Osteocyte (in vitro differentiated cells): ENCODE results near the gene TARS1. TPM values are rescaled to one million over a fixed set of nuclear protein-coding genes. Genes with fewer than 3 reads are reported as not detected.

Source experiments
- DNase-seq: peaks from one replicate; pipeline ENCODE4 v3.0.0; 2021; ENCODE audit warnings: mixed read lengths; ENCODE audit not compliant: unreplicated experiment; ENCODE audit errors: extremely low spot score
- H3K27ac Mint-ChIP-seq: one replicate; pipeline ENCODE4 v1.8.0; 2021; ENCODE audit warnings: mild to moderate bottlenecking, mixed read lengths; ENCODE audit not compliant: unreplicated experiment
- H3K27me3 Mint-ChIP-seq: one replicate; pipeline ENCODE4 v1.8.0; 2021; ENCODE audit warnings: mixed read lengths; ENCODE audit not compliant: unreplicated experiment
- H3K36me3 Mint-ChIP-seq: one replicate; pipeline ENCODE4 v1.8.0; 2021; ENCODE audit warnings: mixed read lengths; ENCODE audit not compliant: unreplicated experiment
- H3K4me1 Mint-ChIP-seq: one replicate; pipeline ENCODE4 v1.8.0; 2021; ENCODE audit warnings: mixed read lengths; ENCODE audit not compliant: unreplicated experiment
- H3K4me3 Mint-ChIP-seq: one replicate; pipeline ENCODE4 v1.8.0; 2021; ENCODE audit warnings: mild to moderate bottlenecking, moderate library complexity, mixed read lengths; ENCODE audit not compliant: unreplicated experiment
- H3K9me3 Mint-ChIP-seq: one replicate; pipeline ENCODE4 v1.8.0; 2021; ENCODE audit warnings: mixed read lengths; ENCODE audit not compliant: unreplicated experiment
- total RNA-seq: library from RNA; stranded (reverse); gene quantifications from 2 replicates; pipeline ENCODE4 v1.2.1, GENCODE V29; 2021
- TF ChIP-seq, protein P1 (sequence below): fragments of 200-600 bp; sonication (generic); IDR thresholded peaks from 2 replicates; pipeline ENCODE4 v1.5.0; 2021; ENCODE audit warnings: antibody characterized with exemption, mild to moderate bottlenecking, moderate library complexity

The TARS1 gene
- total RNA-seq, 1 donor from 2014 or later = 237 TPM

DNA sequence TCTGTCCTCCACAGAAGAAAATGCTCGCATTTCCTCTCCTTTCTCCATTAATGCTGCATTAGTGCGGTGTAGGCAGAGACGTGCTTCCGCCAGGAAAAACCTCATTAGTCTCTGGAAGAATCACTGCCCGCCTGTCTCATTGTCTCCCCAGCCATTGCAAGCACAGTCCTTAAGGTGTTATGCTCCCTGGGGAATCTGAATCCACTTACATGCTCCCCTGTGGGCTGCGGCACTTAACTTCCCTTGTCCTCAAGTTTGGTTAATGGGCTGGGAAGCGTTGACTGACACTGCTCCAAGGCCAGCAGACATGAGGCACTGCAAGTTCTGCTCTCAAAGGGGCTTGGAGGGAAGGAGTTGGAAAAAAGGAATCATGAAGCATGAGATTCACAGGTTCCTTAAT lies 41.6 kb downstream of the TARS1 start:
- no peak for DNase-seq
- Mint-ChIP-seq H3K36me3 (peaks cover 12% of the 10 kb centered on the region), H3K27me3 (no peaks in the 10 kb centered on the region), H3K27ac (no peak overlapping the region), H3K9me3 (no peaks in the 10 kb centered on the region), H3K4me3 (no peak overlapping the region), H3K4me1 (no peaks in the 10 kb centered on the region)
- TF ChIP-seq, protein P1, sequence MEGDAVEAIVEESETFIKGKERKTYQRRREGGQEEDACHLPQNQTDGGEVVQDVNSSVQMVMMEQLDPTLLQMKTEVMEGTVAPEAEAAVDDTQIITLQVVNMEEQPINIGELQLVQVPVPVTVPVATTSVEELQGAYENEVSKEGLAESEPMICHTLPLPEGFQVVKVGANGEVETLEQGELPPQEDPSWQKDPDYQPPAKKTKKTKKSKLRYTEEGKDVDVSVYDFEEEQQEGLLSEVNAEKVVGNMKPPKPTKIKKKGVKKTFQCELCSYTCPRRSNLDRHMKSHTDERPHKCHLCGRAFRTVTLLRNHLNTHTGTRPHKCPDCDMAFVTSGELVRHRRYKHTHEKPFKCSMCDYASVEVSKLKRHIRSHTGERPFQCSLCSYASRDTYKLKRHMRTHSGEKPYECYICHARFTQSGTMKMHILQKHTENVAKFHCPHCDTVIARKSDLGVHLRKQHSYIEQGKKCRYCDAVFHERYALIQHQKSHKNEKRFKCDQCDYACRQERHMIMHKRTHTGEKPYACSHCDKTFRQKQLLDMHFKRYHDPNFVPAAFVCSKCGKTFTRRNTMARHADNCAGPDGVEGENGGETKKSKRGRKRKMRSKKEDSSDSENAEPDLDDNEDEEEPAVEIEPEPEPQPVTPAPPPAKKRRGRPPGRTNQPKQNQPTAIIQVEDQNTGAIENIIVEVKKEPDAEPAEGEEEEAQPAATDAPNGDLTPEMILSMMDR = no peak

DNA sequence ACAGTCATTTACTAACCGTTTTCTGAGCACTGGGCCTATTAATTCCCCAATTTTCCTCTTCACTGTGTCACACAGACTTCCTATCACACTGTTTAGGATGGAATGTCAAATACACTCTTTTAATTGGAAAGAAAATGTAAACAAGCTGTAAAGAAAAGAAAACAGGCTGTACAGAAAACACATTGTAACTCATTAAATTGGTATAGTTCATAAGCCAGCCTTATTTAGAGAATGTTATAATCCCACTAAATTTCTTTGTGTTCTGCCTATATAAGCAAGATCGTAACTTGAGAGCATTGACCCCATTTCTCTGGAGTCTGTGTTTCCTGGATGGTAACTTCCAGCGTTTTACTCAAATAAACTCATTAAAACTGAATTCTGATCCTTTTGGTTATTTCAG lies 46.5 kb downstream of the TARS1 start:
- Mint-ChIP-seq H3K4me1 (no peaks in the 10 kb centered on the region), H3K27ac (no peak overlapping the region), H3K36me3 (peaks cover 3% of the 10 kb centered on the region), H3K27me3 (no peaks in the 10 kb centered on the region), H3K4me3 (no peak overlapping the region), H3K9me3 (no peaks in the 10 kb centered on the region)
- TF ChIP-seq, protein P1 = no peak
- no peak for DNase-seq

DNA sequence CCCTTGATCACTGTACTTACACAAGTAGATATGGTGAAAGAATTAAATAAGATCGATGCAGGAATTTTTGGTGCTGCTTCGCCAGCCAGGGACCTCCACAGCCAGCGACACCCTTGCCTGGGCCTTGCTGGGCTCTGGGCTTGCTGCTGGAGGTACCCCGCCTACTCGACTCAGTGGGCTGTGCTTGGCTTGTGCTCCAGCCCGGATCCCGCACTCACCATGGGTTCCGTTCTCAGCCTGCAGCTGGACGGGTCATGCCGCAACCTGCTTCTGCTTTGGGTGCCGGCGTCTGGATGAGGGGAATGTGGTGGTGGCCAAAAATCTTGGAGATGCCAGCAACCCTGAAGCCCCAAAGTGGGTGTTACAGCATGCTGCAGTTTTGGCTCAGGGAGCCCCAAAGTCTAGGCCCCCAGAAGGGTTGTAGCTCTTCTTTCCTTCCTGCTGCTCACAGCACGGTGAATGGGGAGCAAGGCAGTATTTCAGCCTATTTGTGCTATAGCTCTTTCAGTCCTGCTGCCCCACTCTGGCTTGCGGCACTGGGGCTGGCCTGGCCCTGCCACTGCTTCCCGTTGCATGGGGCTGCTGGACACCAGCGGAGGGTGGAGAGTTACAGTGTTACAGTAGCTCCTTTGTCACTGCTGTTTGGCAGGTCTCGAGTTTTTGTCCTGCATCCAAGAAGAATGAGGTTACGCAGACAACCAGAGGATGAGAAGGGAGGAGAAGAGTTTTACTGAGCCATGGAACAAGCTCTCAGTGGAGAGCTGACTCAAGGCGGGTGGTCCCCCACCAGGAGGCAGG lies 48.0 kb downstream of the TARS1 start:
- no peak for DNase-seq
- Mint-ChIP-seq H3K36me3 (no peaks in the 10 kb centered on the region), H3K27me3 (no peaks in the 10 kb centered on the region), H3K27ac (no peak overlapping the region), H3K4me1 (no peaks in the 10 kb centered on the region), H3K9me3 (no peaks in the 10 kb centered on the region), H3K4me3 (no peak overlapping the region)
- TF ChIP-seq, protein P1 = no peak

DNA sequence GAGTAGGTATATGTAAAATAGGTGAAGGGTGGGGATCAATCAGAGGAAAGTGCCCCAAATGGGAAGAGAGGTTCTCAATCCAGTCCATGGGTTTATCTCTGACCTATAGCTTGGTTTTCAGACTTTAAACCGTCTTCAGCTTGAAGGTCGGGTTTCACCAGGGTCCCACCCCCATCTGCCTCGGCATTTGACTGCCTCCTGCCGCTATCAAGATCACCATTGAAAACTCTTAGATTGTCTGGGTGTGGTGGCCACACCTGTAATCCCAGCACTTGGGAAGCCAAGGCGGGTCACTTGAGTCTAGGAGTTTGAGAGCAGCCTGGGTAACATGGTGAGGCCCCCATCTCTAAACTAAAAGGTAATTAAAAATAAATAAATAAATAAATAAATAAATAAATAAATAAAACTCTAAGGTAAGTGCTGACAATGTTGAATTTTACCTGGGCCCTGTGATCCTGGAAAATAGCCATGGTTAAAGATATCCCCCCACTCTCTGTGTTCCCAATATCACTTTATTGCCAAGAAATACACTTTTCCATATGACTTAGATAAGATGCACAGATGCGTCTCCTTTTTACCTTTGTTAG lies 48.8 kb downstream of the TARS1 start:
- TF ChIP-seq, protein P1 = no peak
- Mint-ChIP-seq H3K27ac (no peak overlapping the region), H3K36me3 (no peaks in the 10 kb centered on the region), H3K4me1 (no peaks in the 10 kb centered on the region), H3K9me3 (no peaks in the 10 kb centered on the region), H3K27me3 (no peaks in the 10 kb centered on the region), H3K4me3 (no peak overlapping the region)
- no peak for DNase-seq

DNA sequence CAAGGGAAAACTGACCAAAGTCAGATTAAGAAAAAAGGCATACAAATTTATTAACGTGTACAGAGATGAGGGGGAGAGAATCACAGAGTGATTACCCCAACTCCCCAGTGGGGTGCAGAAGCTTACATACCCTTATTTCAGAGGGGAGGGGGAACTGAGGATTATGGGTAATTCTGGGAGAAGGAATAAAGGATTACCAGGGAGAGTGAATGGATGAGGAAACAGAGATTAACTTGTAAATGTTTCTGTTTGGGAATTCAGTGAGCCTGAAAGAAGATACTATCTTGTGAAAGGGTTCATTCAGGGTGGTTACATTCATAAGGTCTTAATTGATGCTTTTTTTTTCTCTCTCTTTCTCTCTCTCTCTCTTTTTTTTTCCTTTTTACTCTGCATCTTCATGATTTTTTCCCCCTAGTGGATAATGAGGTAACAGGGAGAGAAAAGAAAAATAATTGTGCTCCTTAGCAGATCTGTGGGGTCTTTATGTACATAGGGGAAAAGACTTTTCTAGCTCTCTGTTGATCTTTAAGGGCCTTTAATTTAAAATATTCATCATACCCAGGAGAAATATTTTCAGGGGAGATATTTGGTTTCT lies 49.4 kb downstream of the TARS1 start:
- no peaks in the 10 kb centered on the region for H3K4me1 Mint-ChIP-seq
- no peaks in the 10 kb centered on the region for H3K27me3 Mint-ChIP-seq
- no peak overlapping the region for H3K4me3 Mint-ChIP-seq
- no peak for DNase-seq
- no peaks in the 10 kb centered on the region for H3K36me3 Mint-ChIP-seq
- H3K9me3 Mint-ChIP-seq = no peaks in the 10 kb centered on the region
- TF ChIP-seq, protein P1 = peak; percentile 15
- H3K27ac Mint-ChIP-seq = no peak overlapping the region
